ENCODE data around the gene KDELR3.

Gene KDELR3

GRCh38 chr22:38487946-38488345 lies 20.1 kb downstream of the KDELR3 start:
- ChIA-PET CTCF (no interaction called here), POLR2A (interaction anchor here (0.6 to 0.8 kb wide), 2 partner anchors 13 to 14 kb away, joined by 4 read pairs; no protein-coding TSS in a partner anchor)
- Histone ChIP-seq H3K9me3 (ENCODE audit: control insufficient read depth, insufficient read depth, low read depth, low read length) (no peaks in the 10 kb centered on the region), H3K36me3 (ENCODE audit: control insufficient read depth in 2 of 2, insufficient read depth in 1 of 2, low read length in 2 of 2) (peaks cover 93 to 98% of the 10 kb centered on the region in 2 experiments), H3K27ac (ENCODE audit: extremely low read depth, low read depth, low read length) (no peak overlapping the region), H3K4me3 (ENCODE audit: low read depth, low read length) (no peak overlapping the region), H3K4me1 (ENCODE audit: control insufficient read depth, insufficient read depth, low read length) (no peaks in the 10 kb centered on the region)
- TF ChIP-seq HIC1 (tag by site-specific recombination; IDR thresholded peaks at IDR 0.05): no peak
- no peak for TF ChIP-seq MZF1 (tag by site-specific recombination; IDR thresholded peaks at IDR 0.05; ENCODE audit: borderline replicate concordance)
- TF ChIP-seq ZNF623 (tag by site-specific recombination; IDR thresholded peaks at IDR 0.05): no peak
- no peak for TF ChIP-seq ZNF416 (tag by site-specific recombination; IDR thresholded peaks at IDR 0.05)
- no peak for TF ChIP-seq ZNF404 (tag by site-specific recombination; IDR thresholded peaks at IDR 0.05)
- no peak for TF ChIP-seq ZFP3 (tag by site-specific recombination; IDR thresholded peaks at IDR 0.05; ENCODE audit: low read depth)
- TF ChIP-seq SCRT1 (tag by site-specific recombination; IDR thresholded peaks at IDR 0.05; ENCODE audit: borderline replicate concordance): peak; percentile 76
- no peak for TF ChIP-seq ZNF202 (tag by site-specific recombination; IDR thresholded peaks at IDR 0.05; ENCODE audit: borderline replicate concordance)
- TF ChIP-seq ZNF600 (tag by site-specific recombination; IDR thresholded peaks at IDR 0.05): peak; percentile 16; the same call in 1 of the 2 replicates
- TF ChIP-seq ZNF114 (tag by site-specific recombination; IDR thresholded peaks at IDR 0.05): no peak
- no peak for TF ChIP-seq KLF7 (tag by site-specific recombination; IDR thresholded peaks at IDR 0.05; ENCODE audit: borderline replicate concordance)
- TF ChIP-seq ZNF19 (tag by site-specific recombination; IDR thresholded peaks at IDR 0.05; ENCODE audit: low read depth): no peak
- TF ChIP-seq ZNF555 (tag by site-specific recombination; conservative IDR thresholded peaks at IDR 0.05): no peak
- TF ChIP-seq SALL2 (tag by site-specific recombination; IDR thresholded peaks at IDR 0.05; ENCODE audit: borderline replicate concordance): no peak
- no peak for TF ChIP-seq ZNF558 (tag by site-specific recombination; IDR thresholded peaks at IDR 0.05)
- TF ChIP-seq TCF7L2 (IDR thresholded peaks at IDR 0.05; ENCODE audit: borderline replicate concordance, low read depth, low read length): no peak
- peak; percentile 90 for TF ChIP-seq SCRT2 (tag by site-specific recombination; IDR thresholded peaks at IDR 0.05)
- TF ChIP-seq ZNF580 (tag by site-specific recombination; IDR thresholded peaks at IDR 0.05): no peak
- TF ChIP-seq ZBTB8A (tag by site-specific recombination; IDR thresholded peaks at IDR 0.05): no peak
- no peak for TF ChIP-seq INSM2 (tag by site-specific recombination; IDR thresholded peaks at IDR 0.05)
- TF ChIP-seq KLF1 (tag by site-specific recombination; IDR thresholded peaks at IDR 0.05): no peak
- 0 out of 2 replicates have a peak, but pooled peaks have one; percentile 17 for TF ChIP-seq ZNF629 (tag by site-specific recombination; IDR thresholded peaks at IDR 0.05)
- no peak for TF ChIP-seq ZNF514 (tag by site-specific recombination; IDR thresholded peaks at IDR 0.05)
- TF ChIP-seq, protein P1, sequence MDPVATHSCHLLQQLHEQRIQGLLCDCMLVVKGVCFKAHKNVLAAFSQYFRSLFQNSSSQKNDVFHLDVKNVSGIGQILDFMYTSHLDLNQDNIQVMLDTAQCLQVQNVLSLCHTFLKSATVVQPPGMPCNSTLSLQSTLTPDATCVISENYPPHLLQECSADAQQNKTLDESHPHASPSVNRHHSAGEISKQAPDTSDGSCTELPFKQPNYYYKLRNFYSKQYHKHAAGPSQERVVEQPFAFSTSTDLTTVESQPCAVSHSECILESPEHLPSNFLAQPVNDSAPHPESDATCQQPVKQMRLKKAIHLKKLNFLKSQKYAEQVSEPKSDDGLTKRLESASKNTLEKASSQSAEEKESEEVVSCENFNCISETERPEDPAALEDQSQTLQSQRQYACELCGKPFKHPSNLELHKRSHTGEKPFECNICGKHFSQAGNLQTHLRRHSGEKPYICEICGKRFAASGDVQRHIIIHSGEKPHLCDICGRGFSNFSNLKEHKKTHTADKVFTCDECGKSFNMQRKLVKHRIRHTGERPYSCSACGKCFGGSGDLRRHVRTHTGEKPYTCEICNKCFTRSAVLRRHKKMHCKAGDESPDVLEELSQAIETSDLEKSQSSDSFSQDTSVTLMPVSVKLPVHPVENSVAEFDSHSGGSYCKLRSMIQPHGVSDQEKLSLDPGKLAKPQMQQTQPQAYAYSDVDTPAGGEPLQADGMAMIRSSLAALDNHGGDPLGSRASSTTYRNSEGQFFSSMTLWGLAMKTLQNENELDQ (tag by site-specific recombination; IDR thresholded peaks at IDR 0.05; ENCODE audit: low read depth): no peak
- TF ChIP-seq ZNF138 (tag by site-specific recombination; IDR thresholded peaks at IDR 0.05; ENCODE audit: borderline replicate concordance): no peak
- no peak for TF ChIP-seq ZNF792 (tag by site-specific recombination; IDR thresholded peaks at IDR 0.05)

Data from HEK293 (cell line).